ENCODE data around the gene IFNLR1.

DNA sequence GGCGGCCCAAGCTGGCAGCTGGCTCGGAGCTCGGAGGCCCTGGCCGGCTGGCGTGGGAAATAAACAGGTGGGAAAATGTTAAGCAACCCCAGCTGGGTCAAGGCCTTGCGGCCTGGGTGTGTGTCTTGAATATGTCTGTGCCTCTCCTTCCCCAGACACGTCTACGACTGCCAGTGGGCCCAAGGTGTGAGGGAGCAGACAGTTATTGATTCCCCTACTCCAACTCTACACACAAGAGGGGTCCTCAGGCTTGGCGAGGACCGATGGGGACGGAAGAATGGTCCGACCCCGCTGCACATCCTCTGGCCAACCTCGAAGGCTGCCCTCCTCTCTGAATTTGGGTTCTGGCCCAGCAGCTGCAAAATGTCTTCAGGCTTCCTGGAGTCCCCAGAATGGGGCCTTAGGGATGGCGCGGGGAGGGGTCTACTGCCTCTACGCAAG, 46.3 kb downstream of the IFNLR1 start:
- TF ChIP-seq POLR2A (IDR thresholded peaks at IDR 0.05; ENCODE audit: low read depth, low read length) (no peak), JUN (IDR thresholded peaks at IDR 0.05; ENCODE audit: borderline replicate concordance, insufficient read depth, insufficient read length, low read depth) (no peak), POLR2AphosphoS5 (IDR thresholded peaks at IDR 0.05; ENCODE audit: insufficient read depth, low read depth, low read length) (no peak), MAX (IDR thresholded peaks at IDR 0.05; ENCODE audit: insufficient read depth, insufficient read length) (no peak), EZH2 (IDR thresholded peaks at IDR 0.05; ENCODE audit: borderline replicate concordance, low read depth, low read length, severe bottlenecking) (no peak), FOS (IDR thresholded peaks at IDR 0.05; ENCODE audit: borderline replicate concordance, insufficient read depth, low read length) (no peak), MYC (IDR thresholded peaks at IDR 0.05; ENCODE audit: low read depth, low read length) (no peak), GATA2 (IDR thresholded peaks at IDR 0.05; ENCODE audit: insufficient read depth, insufficient read length, low read depth, low read length) (no peak)
- TF ChIP-seq, protein P1, sequence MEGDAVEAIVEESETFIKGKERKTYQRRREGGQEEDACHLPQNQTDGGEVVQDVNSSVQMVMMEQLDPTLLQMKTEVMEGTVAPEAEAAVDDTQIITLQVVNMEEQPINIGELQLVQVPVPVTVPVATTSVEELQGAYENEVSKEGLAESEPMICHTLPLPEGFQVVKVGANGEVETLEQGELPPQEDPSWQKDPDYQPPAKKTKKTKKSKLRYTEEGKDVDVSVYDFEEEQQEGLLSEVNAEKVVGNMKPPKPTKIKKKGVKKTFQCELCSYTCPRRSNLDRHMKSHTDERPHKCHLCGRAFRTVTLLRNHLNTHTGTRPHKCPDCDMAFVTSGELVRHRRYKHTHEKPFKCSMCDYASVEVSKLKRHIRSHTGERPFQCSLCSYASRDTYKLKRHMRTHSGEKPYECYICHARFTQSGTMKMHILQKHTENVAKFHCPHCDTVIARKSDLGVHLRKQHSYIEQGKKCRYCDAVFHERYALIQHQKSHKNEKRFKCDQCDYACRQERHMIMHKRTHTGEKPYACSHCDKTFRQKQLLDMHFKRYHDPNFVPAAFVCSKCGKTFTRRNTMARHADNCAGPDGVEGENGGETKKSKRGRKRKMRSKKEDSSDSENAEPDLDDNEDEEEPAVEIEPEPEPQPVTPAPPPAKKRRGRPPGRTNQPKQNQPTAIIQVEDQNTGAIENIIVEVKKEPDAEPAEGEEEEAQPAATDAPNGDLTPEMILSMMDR (IDR thresholded peaks at IDR 0.05; ENCODE audit: extremely low read depth in 1 of 2, insufficient read depth in 1 of 2, low read depth in 1 of 2, low read length in 2 of 2) = no peak

All from endothelial cell of umbilical vein (primary cell).